Adrenal gland (tissue), 5 donors: ENCODE results near the gene CD247.

Experiments
- CTCF ChIP-seq, 6 experiments: fragments of 450-650 bp in 4 of 6; fragments of 200-600 bp in 2 of 6; sonication (generic) in 1 of 6; IDR thresholded peaks; 1 replicate in 5 of 6; 2 replicates in 1 of 6; pipeline versions ENCODE4 v1.5.1 to v1.8.0; 2016 to 2021; ENCODE audit warnings: antibody characterized with exemption in 6 of 6, mild to moderate bottlenecking in 2 of 6, moderate library complexity in 1 of 6
- POLR2A ChIP-seq, 2 donors: fragments of 450-650 bp; IDR thresholded peaks; one replicate each; pipeline ENCODE4 v1.6.1; 2017; ENCODE audit warnings: antibody characterized with exemption in 2 of 2, mild to moderate bottlenecking in 2 of 2, moderate library complexity in 1 of 2
- donor health status: DM: no; HTN: no; CAD: no.

DNA sequence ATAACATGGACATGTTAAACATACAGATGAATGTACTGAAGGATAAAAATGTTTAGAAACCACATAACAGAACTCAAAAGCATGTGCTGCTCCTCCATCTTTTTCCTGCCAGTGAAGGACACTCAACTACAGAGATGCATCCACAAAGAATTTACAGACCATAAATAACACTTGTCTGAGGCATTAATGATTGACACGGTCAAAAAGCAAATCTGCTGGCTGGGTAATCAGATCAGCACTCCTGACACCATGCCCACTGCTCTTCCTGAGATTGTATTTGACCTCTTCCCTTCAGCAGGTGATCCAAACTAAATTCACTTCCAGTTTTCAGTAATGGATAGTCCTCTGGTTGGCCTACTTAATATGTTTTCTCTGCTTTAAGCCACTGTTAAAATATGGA, 28.6 kb upstream of the CD247 start:
- no peak for TF ChIP-seq POLR2A (IDR thresholded peaks at IDR 0.05)
- TF ChIP-seq CTCF (IDR thresholded peaks at IDR 0.05): no peak
